HCT116 (cell line): ENCODE measurements around the gene CLK3. TPM values are rescaled to one million over a fixed set of nuclear protein-coding genes. Genes with fewer than 3 reads are reported as not detected.

Experiments used
- ATAC-seq: fragments of 200-7000 bp; cut with Tn5 transposase; 2 replicates; pipeline ENCODE4 v1.9.1; 2020; ENCODE audit warnings: mild to moderate bottlenecking, moderate library complexity
- BruUV-seq: library from RNA; stranded (reverse); fragments of 400-500 nt; replicated peaks from 2 replicates; lab custom pipeline; 2021; lab: Mats Ljungman, UMichigan
- CTCF ChIA-PET: fragments of 300-600 bp; sonication (Branson Sonifier 250); formaldehyde crosslinking; loops from one replicate; lab custom pipeline; 2021; ENCODE audit warnings: antibody characterized with exemption; lab: Charles Lee
- POLR2A ChIA-PET: fragments of 300-600, 350-600 bp; sonication (Branson Sonifier 250); formaldehyde crosslinking; loops from one replicate; lab custom pipeline; 2021; ENCODE audit warnings: antibody characterized with exemption; lab: Charles Lee
- RAD21 ChIA-PET, 2 experiments: fragments of 300-600 bp; sonication (Branson Sonifier 250); formaldehyde crosslinking; loops; one replicate each; lab custom pipeline; 2023; ENCODE audit warnings: low total read pairs in 2 of 2; ENCODE audit not compliant: uncharacterized antibody in 2 of 2, unreplicated experiment in 2 of 2, low non-redundant PET in 1 of 2; lab: Charles Lee
- DNase-seq: peaks from one replicate; pipeline ENCODE4 v3.0.0-alpha.2; 2010; ENCODE audit warnings: low read depth, low spot score
- H2AFZ ChIP-seq: fragments of 200-600 bp; shearing (Covaris generic), sonication (generic); 2 replicates; pipeline ENCODE4 v1.6.1; 2017; ENCODE audit warnings: low read depth, mixed run types, mixed read lengths, antibody characterized with exemption, low read length; ENCODE audit not compliant: poor library complexity, severe bottlenecking
- H3K27ac ChIP-seq: 2 replicates; pipeline ENCODE4 v1.5.1; 2012; ENCODE audit warnings: low read depth, low read length
- H3K27me3 ChIP-seq: fragments of 200-600 bp; sonication (generic); 2 replicates; pipeline ENCODE4 v1.6.1; 2016; ENCODE audit warnings: mixed run types, low read length, mixed read lengths; ENCODE audit not compliant: insufficient read depth
- H3K36me3 ChIP-seq, 2 experiments: fragments of 200-500 bp in 1 of 2; fragments of 200-600 bp in 1 of 2; sonication (Bioruptor generic) in 1 of 2; sonication (generic) in 1 of 2; 2 replicates each; pipeline versions ENCODE4 v1.5.1 to v1.6.1; 2014 to 2016; ENCODE audit warnings: low read length in 2 of 2, inconsistent platforms in 1 of 2, mixed read lengths in 1 of 2, mixed run types in 1 of 2; ENCODE audit not compliant: insufficient read depth in 2 of 2, control insufficient read depth in 1 of 2
- H3K4me1 ChIP-seq, 2 experiments: fragments of 200-600 bp in 1 of 2; sonication (generic) in 1 of 2; 2 replicates each; pipeline versions ENCODE4 v1.5.1 to v1.6.1; 2012 to 2017; ENCODE audit warnings: low read length in 2 of 2, inconsistent platforms in 1 of 2, mild to moderate bottlenecking in 1 of 2, mixed read lengths in 1 of 2, mixed run types in 1 of 2, moderate library complexity in 1 of 2; ENCODE audit not compliant: insufficient read depth in 2 of 2, control insufficient read depth in 1 of 2
- H3K4me2 ChIP-seq: fragments of 200-600 bp; sonication (generic); 2 replicates; pipeline ENCODE4 v1.6.1; 2017; ENCODE audit warnings: mixed run types, low read length, mixed read lengths
- H3K4me3 ChIP-seq, 2 experiments: fragments of 200-600 bp in 1 of 2; sonication (generic) in 1 of 2; replicated peaks in 1 of 2; 2 replicates each; pipeline ENCODE4 v1.5.1; 2011 to 2016; ENCODE audit warnings: low read length in 2 of 2, control low read depth in 1 of 2, low read depth in 1 of 2, mild to moderate bottlenecking in 1 of 2, mixed read lengths in 1 of 2, mixed run types in 1 of 2
- H3K79me2 ChIP-seq: fragments of 200-600 bp; sonication (generic); 2 replicates; pipeline ENCODE4 v1.6.1; 2017; ENCODE audit warnings: mild to moderate bottlenecking, mixed run types, low read length, moderate library complexity, mixed read lengths; ENCODE audit not compliant: insufficient read depth
- H3K9ac ChIP-seq: fragments of 200-600 bp; sonication (generic); 2 replicates; pipeline ENCODE4 v1.6.1; 2016; ENCODE audit warnings: low read length, mixed read lengths
- H3K9me2 ChIP-seq: fragments of 200-600 bp; sonication (generic), shearing (Covaris generic); 2 replicates; pipeline ENCODE4 v1.6.1; 2017; ENCODE audit warnings: mixed run types, mild to moderate bottlenecking, moderate library complexity; ENCODE audit not compliant: insufficient read depth
- H3K9me3 ChIP-seq, 2 experiments: fragments of 200-500 bp in 1 of 2; fragments of 200-600 bp in 1 of 2; sonication (Bioruptor generic) in 1 of 2; sonication (generic) in 1 of 2; 2 replicates each; pipeline ENCODE4 v1.6.1; 2014 to 2017; ENCODE audit warnings: low read length in 2 of 2, mixed read lengths in 2 of 2, inconsistent platforms in 1 of 2, low read depth in 1 of 2, mild to moderate bottlenecking in 1 of 2, mixed run types in 1 of 2, moderate library complexity in 1 of 2; ENCODE audit not compliant: control insufficient read depth in 1 of 2, insufficient read depth in 1 of 2
- H4K20me1 ChIP-seq: fragments of 200-600 bp; sonication (generic), shearing (Covaris generic); 2 replicates; pipeline ENCODE4 v1.6.1; 2017; ENCODE audit warnings: mixed run types, mild to moderate bottlenecking, moderate library complexity; ENCODE audit not compliant: insufficient read depth
- CEBPB ChIP-seq: IDR thresholded peaks from 2 replicates; pipeline ENCODE4 v1.6.1; 2012; ENCODE audit warnings: low read depth
- EGR1 ChIP-seq: IDR thresholded peaks from 2 replicates; pipeline ENCODE4 v1.6.1; 2012; ENCODE audit warnings: low read depth
- ELF1 ChIP-seq: IDR thresholded peaks from 2 replicates; pipeline ENCODE4 v1.6.1; 2012; ENCODE audit warnings: low read depth, borderline replicate concordance
- EZH2phosphoT487 ChIP-seq: fragments of 200-600 bp; IDR thresholded peaks from 2 replicates; pipeline ENCODE4 v1.6.1; 2018; ENCODE audit warnings: antibody characterized with exemption, borderline replicate concordance
- FOSL1 ChIP-seq: IDR thresholded peaks from 2 replicates; pipeline ENCODE4 v1.6.1; 2012; ENCODE audit warnings: low read depth
- JUND ChIP-seq: IDR thresholded peaks from 2 replicates; pipeline ENCODE4 v1.6.1; 2012
- MAX ChIP-seq: IDR thresholded peaks from 2 replicates; pipeline ENCODE4 v1.6.1; 2012
- POLR2A ChIP-seq: IDR thresholded peaks from 2 replicates; pipeline ENCODE4 v1.7.0; 2011; ENCODE audit warnings: borderline replicate concordance; ENCODE audit not compliant: insufficient read depth, insufficient read length; ENCODE audit errors: extremely low read depth
- SIN3A ChIP-seq: IDR thresholded peaks from 2 replicates; pipeline ENCODE4 v1.6.1; 2012; ENCODE audit warnings: low read depth
- SRF ChIP-seq: IDR thresholded peaks from 2 replicates; pipeline ENCODE4 v1.6.1; 2012; ENCODE audit warnings: low read depth
- ZNF274 ChIP-seq: fragments of 200-500 bp; sonication (Bioruptor generic); IDR thresholded peaks from 2 replicates; pipeline ENCODE4 v1.6.1; 2014; ENCODE audit warnings: mild to moderate bottlenecking, low read depth, low read length, inconsistent platforms
- intact Hi-C: fragments of 100-400 bp; cut with micrococcal nuclease; formaldehyde crosslinking; loops from 2 replicates; pipeline ENCODE4 v1.10.0; 2022
- total RNA-seq: library from RNA; stranded (reverse); gene quantifications from one replicate; pipeline ENCODE4 v1.2.1, GENCODE V29; 2021; ENCODE audit not compliant: unreplicated experiment

The CLK3 gene
- total RNA-seq, 1 experiment from 2014 or later = 79.3 TPM

- TF ChIP-seq ELF1 = no peak
- no peak for TF ChIP-seq CEBPB
- no peak for TF ChIP-seq EGR1
- TF ChIP-seq SIN3A = no peak
Measured at GRCh38 chr15:74642348-74642733, 26.7 kb downstream of the CLK3 start (continued).

GRCh38 chr15:74642734-74643664, 27.4 kb downstream of the CLK3 start:
- TF ChIP-seq POLR2A (no peak), EZH2phosphoT487 (no peak), MAX (no peak), SRF (no peak), CEBPB (no peak), FOSL1 (no peak), ZNF274 (no peak), JUND (no peak)
- DNase-seq = no peak
- intact Hi-C loops = no loop called here
- Histone ChIP-seq H3K9ac (no peak overlapping the region), H3K4me1 (no peaks in the 10 kb centered on the region), H3K79me2 (peaks cover 31% of the 10 kb centered on the region; the same call in 1 of the 2 replicates), H4K20me1 (0 out of 2 replicates have a peak, but pooled peaks cover 5% of the 10 kb centered on the region), H3K4me3 (no peak overlapping the region), H2AFZ (no peak overlapping the region), H3K4me2 (no peak overlapping the region), H3K9me2 (no peaks in the 10 kb centered on the region), H3K27ac (no peak overlapping the region), H3K27me3 (no peaks in the 10 kb centered on the region), H3K9me3 (no peaks in the 10 kb centered on the region), H3K36me3 (no peaks in the 10 kb centered on the region)
- ChIA-PET RAD21 (no interaction called here), POLR2A (no interaction called here), CTCF (interaction anchor here (1.6 kb wide), 1 partner anchor 11 kb away, joined by 6 read pairs; no protein-coding TSS in a partner anchor)
- no peak for ATAC-seq
- BruUV-seq = no TSS peak
